NCI-H187 treated with DMSO at 0.1 percent for 48 hours (cell line): ENCODE data around the gene CYP26C1.

Experiments
- DNase-seq: peaks from one replicate; lab custom pipeline; 2025; lab: John Stamatoyannopoulos, UW

The CYP26C1 gene

DNA sequence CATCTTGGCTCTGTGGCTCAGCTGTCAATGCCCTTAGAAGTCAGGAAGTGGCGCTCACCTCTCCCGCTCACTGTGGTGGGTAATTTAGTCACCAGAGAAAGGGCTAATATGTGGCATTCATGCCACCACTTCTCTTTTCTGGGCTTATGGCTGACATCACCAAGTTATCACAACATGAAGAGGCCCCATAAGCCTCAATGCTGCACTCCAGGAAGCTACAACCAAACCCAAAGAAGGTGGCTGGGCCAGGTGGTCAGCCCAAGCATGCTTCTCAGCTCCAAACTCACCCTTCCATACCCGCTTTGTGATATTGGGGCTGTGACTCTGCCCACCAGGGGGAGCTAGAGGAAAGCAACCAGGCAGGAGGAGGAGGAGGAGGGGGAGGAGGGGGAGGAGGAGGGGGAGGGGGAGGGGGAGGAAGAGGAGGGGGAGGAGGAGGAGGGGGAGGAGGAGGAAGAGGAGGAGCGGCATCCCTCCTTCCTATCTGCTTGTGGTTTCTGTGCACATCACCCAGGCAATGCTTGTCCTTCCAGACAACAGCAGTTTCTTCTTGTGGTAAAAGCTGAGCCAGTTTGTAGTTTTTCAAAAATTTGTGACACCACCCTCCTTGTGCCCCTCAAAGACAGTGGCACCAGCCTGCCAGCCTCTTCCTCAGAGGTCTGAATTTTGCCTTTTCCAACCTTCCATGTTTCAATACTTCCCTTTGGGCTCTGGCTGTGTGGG is 55.2 kb downstream of the CYP26C1 start:
- DNase-seq, result no peak
